Progenitor cell of endocrine pancreas (in vitro differentiated cells): ENCODE measurements around the gene LNX1. TPM values are rescaled to one million over a fixed set of nuclear protein-coding genes. Genes with fewer than 3 reads are reported as not detected.

ENCODE experiments used
- DNase-seq: peaks from one replicate; pipeline ENCODE4 v3.0.0; 2021; ENCODE audit warnings: low spot score; ENCODE audit not compliant: unreplicated experiment
- H3K27ac Mint-ChIP-seq: 2 replicates; pipeline ENCODE4 v1.8.0; 2021; ENCODE audit warnings: mild to moderate bottlenecking, moderate library complexity, mixed read lengths
- H3K27me3 Mint-ChIP-seq: 2 replicates; pipeline ENCODE4 v1.8.0; 2021; ENCODE audit warnings: mixed read lengths
- H3K36me3 Mint-ChIP-seq: 2 replicates; pipeline ENCODE4 v1.8.0; 2022; ENCODE audit warnings: mixed read lengths; ENCODE audit not compliant: insufficient read depth
- H3K4me1 Mint-ChIP-seq: 2 replicates; pipeline ENCODE4 v1.8.0; 2021; ENCODE audit warnings: low read depth, mixed read lengths
- H3K4me3 Mint-ChIP-seq: 2 replicates; pipeline ENCODE4 v1.8.0; 2021; ENCODE audit warnings: low read depth, mild to moderate bottlenecking, moderate library complexity, mixed read lengths
- H3K9me3 Mint-ChIP-seq: 2 replicates; pipeline ENCODE4 v1.8.0; 2021; ENCODE audit warnings: low read depth, mixed read lengths
- total RNA-seq: library from RNA; stranded (reverse); gene quantifications from 2 replicates; pipeline ENCODE4 v1.2.1, GENCODE V29; 2021
- TF ChIP-seq, protein P1 (sequence below): fragments of 200-600 bp; sonication (generic); IDR thresholded peaks from one replicate; pipeline ENCODE4 v1.5.0; 2021; ENCODE audit warnings: antibody characterized with exemption, mild to moderate bottlenecking; ENCODE audit not compliant: unreplicated experiment

Gene LNX1
- total RNA-seq, 1 donor from 2014 or later: 21.7 TPM

GRCh38 chr4:53633608-53634007 lies 42.3 kb upstream of the LNX1 start:
- DNase-seq: no peak
- TF ChIP-seq, protein P1, sequence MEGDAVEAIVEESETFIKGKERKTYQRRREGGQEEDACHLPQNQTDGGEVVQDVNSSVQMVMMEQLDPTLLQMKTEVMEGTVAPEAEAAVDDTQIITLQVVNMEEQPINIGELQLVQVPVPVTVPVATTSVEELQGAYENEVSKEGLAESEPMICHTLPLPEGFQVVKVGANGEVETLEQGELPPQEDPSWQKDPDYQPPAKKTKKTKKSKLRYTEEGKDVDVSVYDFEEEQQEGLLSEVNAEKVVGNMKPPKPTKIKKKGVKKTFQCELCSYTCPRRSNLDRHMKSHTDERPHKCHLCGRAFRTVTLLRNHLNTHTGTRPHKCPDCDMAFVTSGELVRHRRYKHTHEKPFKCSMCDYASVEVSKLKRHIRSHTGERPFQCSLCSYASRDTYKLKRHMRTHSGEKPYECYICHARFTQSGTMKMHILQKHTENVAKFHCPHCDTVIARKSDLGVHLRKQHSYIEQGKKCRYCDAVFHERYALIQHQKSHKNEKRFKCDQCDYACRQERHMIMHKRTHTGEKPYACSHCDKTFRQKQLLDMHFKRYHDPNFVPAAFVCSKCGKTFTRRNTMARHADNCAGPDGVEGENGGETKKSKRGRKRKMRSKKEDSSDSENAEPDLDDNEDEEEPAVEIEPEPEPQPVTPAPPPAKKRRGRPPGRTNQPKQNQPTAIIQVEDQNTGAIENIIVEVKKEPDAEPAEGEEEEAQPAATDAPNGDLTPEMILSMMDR: no peak
- H3K27ac Mint-ChIP-seq: no peak overlapping the region
- H3K27me3 Mint-ChIP-seq: peaks cover 11% of the 10 kb centered on the region
- no peaks in the 10 kb centered on the region for H3K9me3 Mint-ChIP-seq
- peaks cover 6% of the 10 kb centered on the region for H3K4me1 Mint-ChIP-seq
- H3K36me3 Mint-ChIP-seq: no peaks in the 10 kb centered on the region
- H3K4me3 Mint-ChIP-seq: no peak overlapping the region

GRCh38 chr4:53629296-53629695 lies 38.0 kb upstream of the LNX1 start:
- Mint-ChIP-seq H3K27ac (no peak overlapping the region), H3K9me3 (no peaks in the 10 kb centered on the region), H3K4me3 (no peak overlapping the region), H3K4me1 (no peaks in the 10 kb centered on the region), H3K36me3 (no peaks in the 10 kb centered on the region), H3K27me3 (peaks cover 8% of the 10 kb centered on the region)
- TF ChIP-seq, protein P1: no peak
- no peak for DNase-seq

- H3K27me3 Mint-ChIP-seq: peaks cover 4% of the 10 kb centered on the region
- no peak overlapping the region for H3K4me3 Mint-ChIP-seq
- H3K27ac Mint-ChIP-seq: no peak overlapping the region
- H3K36me3 Mint-ChIP-seq: no peaks in the 10 kb centered on the region
- no peaks in the 10 kb centered on the region for H3K9me3 Mint-ChIP-seq
- H3K4me1 Mint-ChIP-seq: no peaks in the 10 kb centered on the region
- DNase-seq: no peak
- TF ChIP-seq, protein P1: no peak
These were observed 35.2 kb upstream of the LNX1 start for GRCh38 chr4:53626491-53626890.

DNA sequence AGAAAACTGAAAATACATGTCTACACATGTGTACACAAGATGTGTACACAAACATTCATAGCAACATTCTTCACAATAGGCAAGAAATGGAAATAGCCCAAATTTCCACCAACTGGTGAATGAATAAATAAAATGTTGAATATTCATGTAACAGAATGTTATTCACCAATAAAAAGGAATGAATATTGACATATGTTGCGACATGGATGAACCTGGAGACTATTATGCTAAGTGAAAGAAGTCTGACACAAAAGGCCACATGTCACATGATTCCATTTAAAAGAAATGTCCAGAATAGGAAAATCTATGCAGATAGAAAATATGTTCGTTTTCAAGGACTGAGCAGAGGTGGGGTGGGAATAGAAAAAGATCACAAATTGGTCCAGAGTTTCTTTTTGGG lies 34.6 kb upstream of the LNX1 start:
- TF ChIP-seq, protein P1: no peak
- no peak overlapping the region for H3K27ac Mint-ChIP-seq

GRCh38 chr4:53622739-53623151 lies 31.5 kb upstream of the LNX1 start:
- Mint-ChIP-seq H3K27ac (no peak overlapping the region), H3K9me3 (no peaks in the 10 kb centered on the region), H3K4me3 (no peak overlapping the region), H3K4me1 (peaks cover 5% of the 10 kb centered on the region), H3K27me3 (no peaks in the 10 kb centered on the region), H3K36me3 (no peaks in the 10 kb centered on the region)
- TF ChIP-seq, protein P1: no peak
- DNase-seq: no peak

More for the DNA sequence above, 34.6 kb upstream of the LNX1 start:
- Mint-ChIP-seq H3K9me3 (no peaks in the 10 kb centered on the region), H3K4me1 (no peaks in the 10 kb centered on the region), H3K27me3 (peaks cover 3% of the 10 kb centered on the region), H3K36me3 (no peaks in the 10 kb centered on the region), H3K4me3 (no peak overlapping the region)
- DNase-seq: no peak
